Activated CD4-positive, alpha-beta T cell treated with anti-CD3 and anti-CD28 coated beads for 4 hours (primary cell): ENCODE results near the gene MIDN.
"Not testable (repeated sequence)": the region's sequence is repeated elsewhere in the genome, so short reads cannot be mapped to it uniquely, and the experiment has no call there.

Experiments
- DNase-seq, 2 donors: peaks; one replicate each; pipeline ENCODE4 v3.0.0-alpha.2; 2020

MIDN gene

GRCh38 chr19:1296575-1297271 lies 48.3 kb downstream of the MIDN start:
- no peak for DNase-seq

GRCh38 chr19:1298235-1298634 lies 49.9 kb downstream of the MIDN start:
- no peak for DNase-seq

- no peak for DNase-seq
These were observed 51.4 kb downstream of the MIDN start for GRCh38 chr19:1299801-1300200.

GRCh38 chr19:1300744-1301490 lies 52.5 kb downstream of the MIDN start:
- no peak for DNase-seq

- no peak for DNase-seq
These were observed 54.3 kb downstream of the MIDN start for GRCh38 chr19:1302533-1303239.

GRCh38 chr19:1304197-1304924 lies 56.0 kb downstream of the MIDN start:
- DNase-seq = no peak

- DNase-seq = not testable (repeated sequence)
These were observed 57.0 kb downstream of the MIDN start for GRCh38 chr19:1305354-1305753.

- DNase-seq = no peak
These were observed 58.9 kb downstream of the MIDN start for GRCh38 chr19:1307320-1307719.

GRCh38 chr19:1307755-1308303 lies 59.4 kb downstream of the MIDN start:
- DNase-seq = no peak

GRCh38 chr19:1308718-1309117 lies 60.3 kb downstream of the MIDN start:
- DNase-seq = no peak
